RWPE2 (cell line): ENCODE data around the gene C8A.

Experiments
- ATAC-seq: fragments of 200-7000 bp; cut with Tn5 transposase; 3 replicates; pipeline ENCODE4 v1.9.1; 2021; ENCODE audit warnings: low read depth
- DNase-seq: peaks from one replicate; pipeline ENCODE4 v3.0.0-alpha.2; 2020; ENCODE audit warnings: low spot score
- H3K27ac ChIP-seq: fragments of 450-650 bp; 2 replicates; pipeline ENCODE4 v1.5.1; 2017; ENCODE audit warnings: mild to moderate bottlenecking; ENCODE audit not compliant: poor library complexity, severe bottlenecking
- H3K27me3 ChIP-seq: fragments of 250-450 bp; sonication (Bioruptor Pico); 2 replicates; pipeline ENCODE4 v1.5.1; 2021; ENCODE audit warnings: mild to moderate bottlenecking, moderate library complexity; ENCODE audit not compliant: insufficient read depth, poor library complexity, severe bottlenecking
- H3K36me3 ChIP-seq: fragments of 250-450 bp; sonication (Bioruptor Pico); 2 replicates; pipeline ENCODE4 v1.5.1; 2020; ENCODE audit warnings: low read depth, mild to moderate bottlenecking, moderate library complexity
- H3K4me1 ChIP-seq: fragments of 250-450 bp; sonication (Bioruptor Pico); 2 replicates; pipeline ENCODE4 v1.5.1; 2021; ENCODE audit warnings: mild to moderate bottlenecking, moderate library complexity; ENCODE audit not compliant: insufficient read depth, poor library complexity, severe bottlenecking
- H3K4me3 ChIP-seq: fragments of 250-450 bp; sonication (Bioruptor Pico); 2 replicates; pipeline ENCODE4 v1.5.1; 2021; ENCODE audit warnings: mild to moderate bottlenecking, moderate library complexity; ENCODE audit not compliant: severe bottlenecking
- H3K9me3 ChIP-seq: fragments of 250-450 bp; sonication (Bioruptor Pico); 2 replicates; pipeline ENCODE4 v1.5.1; 2021; ENCODE audit warnings: mild to moderate bottlenecking, moderate library complexity; ENCODE audit not compliant: severe bottlenecking
- CTCF ChIP-seq: fragments of 450-650 bp; IDR thresholded peaks from one replicate; pipeline ENCODE4 v1.5.1; 2017; ENCODE audit warnings: mild to moderate bottlenecking, moderate library complexity; ENCODE audit not compliant: poor library complexity, severe bottlenecking

C8A gene

GRCh38 chr1:56911098-56911938 is 56.7 kb downstream of the C8A start:
- H3K9me3 ChIP-seq: no peaks in the 10 kb centered on the region
- TF ChIP-seq CTCF: no peak
- no peak overlapping the region for H3K27ac ChIP-seq
- peak; percentile 68 for ATAC-seq
- no peaks in the 10 kb centered on the region for H3K4me1 ChIP-seq
- DNase-seq: no peak
- H3K36me3 ChIP-seq: no peaks in the 10 kb centered on the region
- H3K27me3 ChIP-seq: no peaks in the 10 kb centered on the region
- H3K4me3 ChIP-seq: no peak overlapping the region

GRCh38 chr1:56912325-56912724 is 57.7 kb downstream of the C8A start:
- H3K27me3 ChIP-seq: no peaks in the 10 kb centered on the region
- DNase-seq: no peak
- H3K27ac ChIP-seq: no peak overlapping the region
- no peak overlapping the region for H3K4me3 ChIP-seq
- no peak for ATAC-seq
- H3K4me1 ChIP-seq: no peaks in the 10 kb centered on the region
- no peak for TF ChIP-seq CTCF
- no peaks in the 10 kb centered on the region for H3K9me3 ChIP-seq
- no peaks in the 10 kb centered on the region for H3K36me3 ChIP-seq

GRCh38 chr1:56915960-56916359 is 61.4 kb downstream of the C8A start:
- Histone ChIP-seq H3K36me3 (no peaks in the 10 kb centered on the region), H3K27ac (no peak overlapping the region), H3K9me3 (no peaks in the 10 kb centered on the region), H3K4me3 (no peak overlapping the region), H3K27me3 (no peaks in the 10 kb centered on the region), H3K4me1 (no peaks in the 10 kb centered on the region)
- DNase-seq (no peak), ATAC-seq (no peak)
- no peak for TF ChIP-seq CTCF

- Histone ChIP-seq H3K4me3 (no peak overlapping the region), H3K27ac (no peak overlapping the region), H3K4me1 (no peaks in the 10 kb centered on the region), H3K27me3 (no peaks in the 10 kb centered on the region), H3K36me3 (no peaks in the 10 kb centered on the region), H3K9me3 (no peaks in the 10 kb centered on the region)
- no peak for DNase-seq
- no peak for TF ChIP-seq CTCF
- ATAC-seq: no peak
These were observed 62.0 kb downstream of the C8A start for GRCh38 chr1:56916630-56917029.

GRCh38 chr1:56917356-56917755 is 62.8 kb downstream of the C8A start:
- no peak for TF ChIP-seq CTCF
- Histone ChIP-seq H3K27ac (no peak overlapping the region), H3K9me3 (no peaks in the 10 kb centered on the region), H3K4me3 (no peak overlapping the region), H3K36me3 (no peaks in the 10 kb centered on the region), H3K27me3 (no peaks in the 10 kb centered on the region), H3K4me1 (no peaks in the 10 kb centered on the region)
- no peak; the same call in 2 of the 3 replicates for ATAC-seq
- DNase-seq: no peak
